Testis (tissue), 3 donors: ENCODE measurements around the gene PLPPR1. TPM values are rescaled to one million over a fixed set of nuclear protein-coding genes. Genes with fewer than 3 reads are reported as not detected.

ENCODE experiments used
- DNase-seq: peaks from one replicate; pipeline ENCODE4 v3.0.0-alpha.2; 2019
- H3K27ac ChIP-seq, 2 donors: fragments of 200-600 bp; sonication (generic); one replicate each; pipeline ENCODE4 v1.5.1; 2019
- H3K27me3 ChIP-seq: fragments of 200-600 bp; sonication (generic); one replicate; pipeline ENCODE4 v1.5.1; 2019
- H3K36me3 ChIP-seq: fragments of 200-600 bp; sonication (generic); one replicate; pipeline ENCODE4 v1.5.1; 2017; ENCODE audit warnings: low read depth; ENCODE audit errors: missing control alignments
- H3K4me1 ChIP-seq: fragments of 200-600 bp; sonication (generic); one replicate; pipeline ENCODE4 v1.5.1; 2019
- H3K4me3 ChIP-seq, 2 donors: fragments of 200-600 bp; sonication (generic); one replicate each; pipeline ENCODE4 v1.5.1; 2017 to 2019
- H3K9me3 ChIP-seq: fragments of 200-600 bp; sonication (generic); one replicate; pipeline ENCODE4 v1.5.1; 2017
- POLR2A ChIP-seq: fragments of 450-650 bp; IDR thresholded peaks from one replicate; pipeline ENCODE4 v1.6.1; 2017; ENCODE audit warnings: antibody characterized with exemption, mild to moderate bottlenecking, moderate library complexity
- WGBS, 2 donors: methylation state at CpG; one replicate each; pipeline ENCODE4 v1.1.5; 2018; 5-methylcytosine and 5-hydroxymethylcytosine counted together
- intact Hi-C: fragments of 100-400 bp; cut with DNase I; formaldehyde crosslinking; loops from one replicate; pipeline ENCODE4 v1.15.1; 2023; ENCODE audit warnings: low total_unique reads
- polyA plus RNA-seq: library from polyadenylated mRNA; stranded (reverse); fragments of 350-450 nt; fragmentation: Illumina TruSeq; extraction: RNeasy Lipid Tissue Mini Kit (QIAGEN cat#74804); gene quantifications from one replicate; pipeline ENCODE4 v1.2.3, GENCODE V29; 2014; ENCODE audit warnings: low read depth, low replicate concordance; ENCODE audit not compliant: insufficient read depth
- total RNA-seq, 2 donors: library from RNA; depleted of rRNA; stranded (reverse); fragments of >200 nt; gene quantifications; one replicate each; pipeline ENCODE4 v1.2.3, GENCODE V29; 2016
- TF ChIP-seq, protein P1 (sequence below), 3 experiments: fragments of 450-650 bp in 2 of 3; fragments of 200-600 bp in 1 of 3; sonication (generic) in 1 of 3; IDR thresholded peaks; one replicate each; pipeline ENCODE4 v1.5.1; 2016 to 2019; ENCODE audit warnings: antibody characterized with exemption in 3 of 3, mild to moderate bottlenecking in 2 of 3, moderate library complexity in 1 of 3

Gene PLPPR1
- total and polyA plus RNA-seq, 3 donors from 2014 or later: 1.2 to 2.9 (median 2.5) TPM

DNA sequence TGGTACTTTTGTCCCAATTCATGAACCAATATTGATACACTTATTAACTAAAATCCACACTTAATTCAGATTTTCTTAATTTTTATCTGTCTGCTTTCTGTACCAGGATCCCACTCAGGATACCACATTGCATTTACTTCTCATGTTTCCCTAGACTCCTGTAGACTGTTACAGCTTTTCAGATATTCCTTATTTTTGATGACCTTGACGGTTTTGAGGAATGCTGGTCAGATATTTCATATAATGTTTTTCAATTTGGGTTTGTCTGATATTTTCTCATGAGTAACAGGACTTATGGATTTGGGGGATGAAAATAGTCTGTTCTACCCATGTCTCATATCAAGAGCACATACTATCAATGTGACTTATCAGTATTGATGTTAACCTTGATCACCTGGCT, 37.4 kb downstream of the PLPPR1 start:
- WGBS, 2 donors: 67 to 74% methylated on average over 1 of the region's 1 CpG
- no peak for TF ChIP-seq POLR2A
- TF ChIP-seq, protein P1, sequence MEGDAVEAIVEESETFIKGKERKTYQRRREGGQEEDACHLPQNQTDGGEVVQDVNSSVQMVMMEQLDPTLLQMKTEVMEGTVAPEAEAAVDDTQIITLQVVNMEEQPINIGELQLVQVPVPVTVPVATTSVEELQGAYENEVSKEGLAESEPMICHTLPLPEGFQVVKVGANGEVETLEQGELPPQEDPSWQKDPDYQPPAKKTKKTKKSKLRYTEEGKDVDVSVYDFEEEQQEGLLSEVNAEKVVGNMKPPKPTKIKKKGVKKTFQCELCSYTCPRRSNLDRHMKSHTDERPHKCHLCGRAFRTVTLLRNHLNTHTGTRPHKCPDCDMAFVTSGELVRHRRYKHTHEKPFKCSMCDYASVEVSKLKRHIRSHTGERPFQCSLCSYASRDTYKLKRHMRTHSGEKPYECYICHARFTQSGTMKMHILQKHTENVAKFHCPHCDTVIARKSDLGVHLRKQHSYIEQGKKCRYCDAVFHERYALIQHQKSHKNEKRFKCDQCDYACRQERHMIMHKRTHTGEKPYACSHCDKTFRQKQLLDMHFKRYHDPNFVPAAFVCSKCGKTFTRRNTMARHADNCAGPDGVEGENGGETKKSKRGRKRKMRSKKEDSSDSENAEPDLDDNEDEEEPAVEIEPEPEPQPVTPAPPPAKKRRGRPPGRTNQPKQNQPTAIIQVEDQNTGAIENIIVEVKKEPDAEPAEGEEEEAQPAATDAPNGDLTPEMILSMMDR (IDR thresholded peaks at IDR 0.05): no peak
- intact Hi-C loops: no loop called here
- H3K9me3 ChIP-seq: no peaks in the 10 kb centered on the region
- no peak overlapping the region for H3K27ac ChIP-seq
- H3K27me3 ChIP-seq: no peaks in the 10 kb centered on the region
- H3K4me3 ChIP-seq: no peak overlapping the region
- no peaks in the 10 kb centered on the region for H3K36me3 ChIP-seq
- no peaks in the 10 kb centered on the region for H3K4me1 ChIP-seq
- no peak for DNase-seq

DNA sequence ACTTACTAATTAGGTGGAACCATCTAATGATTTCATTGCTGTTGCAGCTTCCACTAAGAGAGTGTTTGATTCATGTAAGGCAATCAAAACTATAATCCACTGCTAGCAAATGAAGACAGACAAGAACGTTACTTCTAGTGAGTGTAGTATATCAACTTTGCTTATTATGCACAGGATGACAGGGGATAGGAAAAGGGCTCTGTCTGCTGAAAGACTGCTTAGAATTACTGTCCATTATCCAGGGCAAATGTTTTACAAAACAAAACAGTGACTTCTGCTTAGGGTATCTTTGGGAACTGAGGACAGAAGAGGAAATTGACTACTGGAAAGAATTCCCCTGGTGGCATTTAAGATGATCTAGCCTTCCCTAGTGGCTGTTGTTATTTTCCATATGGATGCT, 40.2 kb downstream of the PLPPR1 start:
- Histone ChIP-seq H3K27me3 (no peaks in the 10 kb centered on the region), H3K27ac (no peak overlapping the region), H3K36me3 (no peaks in the 10 kb centered on the region), H3K4me1 (no peaks in the 10 kb centered on the region), H3K4me3 (no peak overlapping the region), H3K9me3 (no peaks in the 10 kb centered on the region)
- WGBS, 2 donors: 44 to 65% methylated on average over 1 of the region's 1 CpG
- intact Hi-C loops: no loop called here
- TF ChIP-seq POLR2A: no peak
- TF ChIP-seq, protein P1 (IDR thresholded peaks at IDR 0.05): no peak
- DNase-seq: no peak

DNA sequence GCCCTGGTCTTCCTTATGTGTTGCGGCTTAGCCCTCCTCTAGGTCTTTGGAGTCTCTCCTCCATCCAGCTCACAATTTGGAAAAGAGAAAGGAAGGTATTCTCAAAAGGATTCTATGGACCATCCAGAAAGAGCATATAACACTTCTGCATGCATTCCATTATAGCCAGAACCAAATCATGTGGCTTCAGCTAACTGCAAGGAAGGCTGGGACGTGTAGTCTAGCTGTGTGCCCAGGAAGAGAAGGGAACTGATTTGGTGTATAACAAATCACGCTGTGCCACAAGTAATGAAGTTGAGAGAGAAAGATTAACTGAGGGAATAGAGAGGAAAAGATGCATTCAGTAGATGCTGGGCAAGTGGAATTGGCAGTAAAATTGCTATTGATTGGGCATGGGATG, 43.7 kb downstream of the PLPPR1 start:
- TF ChIP-seq, protein P1 (IDR thresholded peaks at IDR 0.05): no peak
- no peak for TF ChIP-seq POLR2A
- no peaks in the 10 kb centered on the region for H3K36me3 ChIP-seq
- no peak for DNase-seq
- no peaks in the 10 kb centered on the region for H3K4me1 ChIP-seq
- H3K9me3 ChIP-seq: no peaks in the 10 kb centered on the region
- 90 to 94% methylated on average over 3 of the region's 3 CpGs for WGBS, 2 donors
- H3K4me3 ChIP-seq: no peak overlapping the region
- intact Hi-C loops: no loop called here
- no peaks in the 10 kb centered on the region for H3K27me3 ChIP-seq
- H3K27ac ChIP-seq: no peak overlapping the region

DNA sequence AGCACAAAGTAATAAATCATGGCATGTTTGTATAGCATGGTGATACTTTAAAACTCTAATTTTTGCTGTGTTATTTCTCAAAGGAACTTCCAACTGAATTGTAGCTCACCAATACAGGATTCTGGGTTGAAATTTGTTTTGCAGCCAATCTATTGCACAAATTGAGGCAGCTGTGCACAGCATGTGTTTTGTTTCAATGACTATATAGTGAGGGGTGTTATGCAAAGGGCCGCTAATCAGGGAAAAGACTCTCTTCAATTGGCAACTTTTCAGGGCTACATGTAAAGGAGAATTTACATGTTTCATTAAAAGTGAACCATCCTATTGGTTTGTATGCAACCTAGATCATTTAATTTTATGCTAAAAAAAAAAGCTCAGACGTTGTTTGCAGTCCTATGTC, 44.6 kb downstream of the PLPPR1 start:
- H3K27me3 ChIP-seq: no peaks in the 10 kb centered on the region
- H3K4me1 ChIP-seq: no peaks in the 10 kb centered on the region
- intact Hi-C loops: no loop called here
- H3K36me3 ChIP-seq: no peaks in the 10 kb centered on the region
- TF ChIP-seq, protein P1 (IDR thresholded peaks at IDR 0.05): no peak
- H3K27ac ChIP-seq: no peak overlapping the region
- no peaks in the 10 kb centered on the region for H3K9me3 ChIP-seq
- H3K4me3 ChIP-seq: no peak overlapping the region
- WGBS, 2 donors: 42 to 47% methylated on average over 2 of the region's 2 CpGs
- DNase-seq: no peak

DNA sequence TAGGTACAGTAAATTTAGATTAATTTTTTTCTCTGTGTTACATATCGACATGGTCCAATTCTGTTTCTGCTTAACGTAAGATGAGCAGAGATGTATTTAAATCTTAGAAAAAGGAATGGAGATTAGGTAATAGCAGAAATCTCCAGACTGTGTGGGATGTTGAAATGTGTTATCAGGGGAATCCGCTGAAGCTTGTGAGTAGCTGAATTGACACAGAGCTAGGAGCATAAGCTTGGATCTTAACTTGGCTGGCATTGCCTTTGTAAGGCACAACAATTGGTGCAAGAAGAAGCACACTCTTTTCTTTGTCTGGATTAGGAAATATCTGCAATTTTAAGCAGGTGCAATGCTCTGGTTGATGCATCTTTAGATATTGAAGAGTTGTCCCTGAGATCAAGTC, 53.1 kb downstream of the PLPPR1 start:
- Histone ChIP-seq H3K27ac (no peak overlapping the region), H3K9me3 (no peaks in the 10 kb centered on the region), H3K27me3 (no peaks in the 10 kb centered on the region), H3K4me1 (no peaks in the 10 kb centered on the region), H3K4me3 (no peak overlapping the region), H3K36me3 (no peaks in the 10 kb centered on the region)
- intact Hi-C loops: no loop called here
- WGBS, 2 donors: 54 to 77% methylated on average over 3 of the region's 3 CpGs
- no peak for TF ChIP-seq POLR2A
- no peak for DNase-seq
